K562 (cell line): ENCODE measurements around the gene COX7A1. TPM values are rescaled to one million over a fixed set of nuclear protein-coding genes. Genes with fewer than 3 reads are reported as not detected.

Experiments
- ARNT ChIP-seq, 2 experiments: fragments of 450-650 bp; IDR thresholded peaks; 2 replicates each; pipeline ENCODE4 v1.6.1; 2016; ENCODE audit warnings: mild to moderate bottlenecking in 1 of 2
- FOXM1 ChIP-seq, 2 experiments: fragments of 450-650 bp in 1 of 2; sonication (generic) in 1 of 2; formaldehyde crosslinking in 1 of 2; IDR thresholded peaks; 2 replicates each; pipeline versions ENCODE4 v1.6.1 to v1.9.0; 2017 to 2022; ENCODE audit warnings: low read depth in 2 of 2, mild to moderate bottlenecking in 2 of 2, missing genetic modification reagents in 1 of 2, moderate library complexity in 1 of 2
- TAF7 ChIP-seq: fragments of 450-650 bp; IDR thresholded peaks from 2 replicates; pipeline ENCODE4 v1.6.1; 2016; ENCODE audit warnings: missing genetic modification characterization, missing compliant biosample characterization
- ZBTB40 ChIP-seq, 2 experiments: fragments of 450-650 bp in 1 of 2; sonication (generic) in 1 of 2; formaldehyde crosslinking in 1 of 2; IDR thresholded peaks; 2 replicates each; pipeline versions ENCODE4 v1.7.1 to v1.9.0; 2016 to 2022; ENCODE audit warnings: inconsistent platforms in 1 of 2, mild to moderate bottlenecking in 1 of 2, missing genetic modification reagents in 1 of 2
- ZNF561 ChIP-seq: fragments of 450-650 bp; formaldehyde crosslinking; conservative IDR thresholded peaks from 2 replicates; pipeline ENCODE4 v1.4.0; 2020; ENCODE audit warnings: mild to moderate bottlenecking, moderate library complexity
- polyA plus RNA-seq, 8 experiments: library from polyadenylated mRNA; depleted of rRNA in 4 of 8; stranded (reverse) in 5 of 8; unstranded in 3 of 8; fragments of >200 nt; fragmentation: Nextera tagmentation in 2 of 8; fragmentation: Illumina TruSeq in 1 of 8; extraction: Ambion mirVana in 2 of 8; extraction: Trizol in 1 of 8; gene quantifications; 2 replicates each; pipeline versions ENCODE4 v1.2.1 to v1.2.3, GENCODE V29; 2011 to 2014; ENCODE audit warnings: inconsistent platforms in 1 of 8, missing spikeins in 1 of 8
- total RNA-seq, 7 experiments: library from RNA; depleted of rRNA in 6 of 7; stranded (reverse); fragments of >200 nt in 6 of 7; fragmentation: Illumina TruSeq in 2 of 7; extraction: Trizol in 2 of 7; gene quantifications; 2 replicates each; pipeline versions ENCODE4 v1.2.1 to v1.2.3, GENCODE V29; 2011 to 2021; ENCODE audit warnings: low replicate concordance in 1 of 7

The COX7A1 gene
- total and polyA plus RNA-seq, 9 of the 15 experiments (the other 6 are each of a cell fraction or from before 2014, with no cell fraction given), result 0.08 TPM; not detected in 8

GRCh38 chr19:36113894-36114720 is 38.1 kb downstream of the COX7A1 start (continued):
- TF ChIP-seq ZNF561 (CRISPR knock-in tag) (no peak), ZBTB40 (IDR thresholded peaks at IDR 0.05) (peak; percentile 55), ZBTB40 (CRISPR knock-in tag; IDR thresholded peaks at IDR 0.05) (no peak), ARNT (IDR thresholded peaks at IDR 0.05) (no peak), FOXM1 (IDR thresholded peaks at IDR 0.05; ENCODE audit: low read depth) (no peak), FOXM1 (CRISPR knock-in tag; IDR thresholded peaks at IDR 0.05; ENCODE audit: low read depth) (0 out of 2 replicates have a peak, but pooled peaks have one; percentile 48), TAF7 (tag) (no peak)
- TF ChIP-seq, all 486 proteins: peak for 30
